LNCAP (cell line): Measurements from ENCODE around the gene SHISA9.

Experiments used
- CTCF ChIP-seq: fragments of 450-650 bp; IDR thresholded peaks from 2 replicates; pipeline ENCODE4 v1.5.1; 2017; ENCODE audit warnings: mild to moderate bottlenecking

SHISA9 gene

GRCh38 chr16:12900599-12901203, 697 bp upstream of the SHISA9 start:
- no peak for TF ChIP-seq CTCF

- no peak for TF ChIP-seq CTCF
These were observed 198 bp upstream of the SHISA9 start for GRCh38 chr16:12901204-12901596.

GRCh38 chr16:12902511-12903372, 1.3 kb downstream of the SHISA9 start:
- no peak for TF ChIP-seq CTCF

- TF ChIP-seq CTCF = no peak
These were observed 2.3 kb downstream of the SHISA9 start for GRCh38 chr16:12903407-12904328.

- no peak for TF ChIP-seq CTCF
These were observed 2.9 kb downstream of the SHISA9 start for GRCh38 chr16:12904329-12904671.

- no peak for TF ChIP-seq CTCF
These were observed 4.9 kb downstream of the SHISA9 start for GRCh38 chr16:12906271-12906670.

GRCh38 chr16:12906765-12907516, 5.5 kb downstream of the SHISA9 start:
- TF ChIP-seq CTCF = no peak
